Endothelial cell of umbilical vein (primary cell): ENCODE results near the gene KRTAP29-1. TPM values are rescaled to one million over a fixed set of nuclear protein-coding genes. Genes with fewer than 3 reads are reported as not detected.

Experiments used
- BruUV-seq: library from RNA; stranded (reverse); fragments of 400-500 nt; replicated peaks from 2 replicates; lab custom pipeline; 2021; lab: Mats Ljungman, UMichigan
- CTCF ChIA-PET: fragments of 300-600, 350-600 bp; sonication (Branson Sonifier 250); formaldehyde crosslinking; loops from one replicate; lab custom pipeline; 2021; ENCODE audit warnings: antibody characterized with exemption, inconsistent platforms; lab: Charles Lee
- POLR2A ChIA-PET: fragments of 300-600, 350-600 bp; sonication (Branson Sonifier 250); formaldehyde crosslinking; loops from one replicate; lab custom pipeline; 2021; ENCODE audit warnings: antibody characterized with exemption, inconsistent platforms; lab: Charles Lee
- DNase-seq: peaks from one replicate; pipeline ENCODE4 v3.0.0-alpha.2; 2011; ENCODE audit warnings: low read depth, low spot score
- FAIRE-seq: peaks from 2 replicates; lab custom pipeline; 2011; peaks lifted over from hg19 to GRCh38; lab: Jason Lieb, UNC
- H2AFZ ChIP-seq: 2 replicates; pipeline ENCODE4 v1.6.0; 2012; ENCODE audit warnings: low read depth, low read length, control low read depth, inconsistent platforms
- H3K27ac ChIP-seq: 2 replicates; pipeline ENCODE4 v1.5.1; 2011; ENCODE audit warnings: low read depth, mild to moderate bottlenecking, control low read depth, low read length, moderate library complexity; ENCODE audit not compliant: insufficient read depth
- H3K27me3 ChIP-seq, 2 experiments: 2 replicates each; pipeline versions ENCODE4 v1.6.0 to v1.6.1; 2011; ENCODE audit warnings: low read length in 2 of 2, mixed read lengths in 1 of 2; ENCODE audit not compliant: control insufficient read depth in 2 of 2, insufficient read depth in 2 of 2
- H3K36me3 ChIP-seq, 2 experiments: 2 replicates in 1 of 2; 3 replicates in 1 of 2; pipeline ENCODE4 v1.5.1; 2011; ENCODE audit warnings: low read length in 2 of 2, mild to moderate bottlenecking in 1 of 2, moderate library complexity in 1 of 2; ENCODE audit not compliant: control insufficient read depth in 2 of 2, insufficient read depth in 2 of 2; ENCODE audit errors: extremely low read depth in 1 of 2
- H3K4me1 ChIP-seq: 3 replicates; pipeline ENCODE4 v1.5.1; 2011; ENCODE audit warnings: mild to moderate bottlenecking, low read length; ENCODE audit not compliant: control insufficient read depth, insufficient read depth; ENCODE audit errors: extremely low read depth
- H3K4me2 ChIP-seq: 2 replicates; pipeline ENCODE4 v1.6.1; 2011; ENCODE audit warnings: low read length, control low read depth, mixed read lengths; ENCODE audit not compliant: insufficient read depth
- H3K4me3 ChIP-seq, 3 experiments: fragments of 200-600 bp in 1 of 3; sonication (generic), shearing (Covaris generic) in 1 of 3; replicated peaks in 1 of 3; 2 replicates each; pipeline ENCODE4 v1.5.1; 2011 to 2016; ENCODE audit warnings: control low read depth in 3 of 3, low read length in 3 of 3, mild to moderate bottlenecking in 2 of 3, inconsistent platforms in 1 of 3, low read depth in 1 of 3, moderate library complexity in 1 of 3; ENCODE audit not compliant: insufficient read depth in 1 of 3
- H3K79me2 ChIP-seq: 2 replicates; pipeline ENCODE4 v1.6.0; 2012; ENCODE audit warnings: low read length, inconsistent platforms; ENCODE audit not compliant: control insufficient read depth, insufficient read depth
- H3K9ac ChIP-seq: replicated peaks from 2 replicates; pipeline ENCODE3; 2011; ENCODE audit warnings: low read length, control low read depth; ENCODE audit not compliant: insufficient read depth; ENCODE audit errors: extremely low read depth
- H3K9me1 ChIP-seq: replicated peaks from 3 replicates; pipeline ENCODE4 v1.6.0; 2011; ENCODE audit warnings: mild to moderate bottlenecking, low read length; ENCODE audit not compliant: control insufficient read depth, insufficient read depth; ENCODE audit errors: extremely low read depth
- H3K9me3 ChIP-seq: replicated peaks from 2 replicates; pipeline ENCODE4 v1.5.1; 2012; ENCODE audit warnings: low read length, inconsistent platforms; ENCODE audit not compliant: control insufficient read depth, insufficient read depth
- H4K20me1 ChIP-seq: replicated peaks from 2 replicates; pipeline ENCODE3; 2011; ENCODE audit warnings: mild to moderate bottlenecking, low read length; ENCODE audit not compliant: control insufficient read depth, insufficient read depth; ENCODE audit errors: extremely low read depth
- EZH2 ChIP-seq: IDR thresholded peaks from 2 replicates; pipeline ENCODE4 v1.6.1; 2012; ENCODE audit warnings: borderline replicate concordance, low read depth, mild to moderate bottlenecking, moderate library complexity, low read length, inconsistent platforms; ENCODE audit not compliant: severe bottlenecking
- FOS ChIP-seq: IDR thresholded peaks from 2 replicates; pipeline ENCODE4 v1.6.1; 2011; ENCODE audit warnings: mild to moderate bottlenecking, low read length, moderate library complexity, borderline replicate concordance; ENCODE audit not compliant: insufficient read depth
- GATA2 ChIP-seq: IDR thresholded peaks from 2 replicates; pipeline ENCODE4 v1.7.0; 2011; ENCODE audit warnings: low read depth, mild to moderate bottlenecking, moderate library complexity, mixed read lengths, low read length; ENCODE audit not compliant: insufficient read length, insufficient read depth
- JUN ChIP-seq: IDR thresholded peaks from 2 replicates; pipeline ENCODE4 v1.6.1; 2011; ENCODE audit warnings: borderline replicate concordance, low read depth; ENCODE audit not compliant: insufficient read length, insufficient read depth
- MYC ChIP-seq: IDR thresholded peaks from one replicate; pipeline ENCODE4 v1.6.1; 2011; ENCODE audit warnings: mild to moderate bottlenecking, low read depth, low read length
- POLR2A ChIP-seq: IDR thresholded peaks from 2 replicates; pipeline ENCODE4 v1.6.1; 2012; ENCODE audit warnings: low read depth, mild to moderate bottlenecking, control low read depth, low read length
- POLR2AphosphoS5 ChIP-seq: IDR thresholded peaks from 2 replicates; pipeline ENCODE4 v1.6.1; 2012; ENCODE audit warnings: low read depth, mild to moderate bottlenecking, control low read depth, low read length, moderate library complexity; ENCODE audit not compliant: insufficient read depth
- dilution Hi-C: fragments of 300-500 bp; cut with MboI; formaldehyde crosslinking; loops from one replicate; pipeline ENCODE4 v1.15.0; 2019; ENCODE audit warnings: low sequenced_read_pairs; ENCODE audit not compliant: extremely low pct_ligation_motif_present
- intact Hi-C: fragments of 100-400 bp; cut with micrococcal nuclease; formaldehyde crosslinking; loops from one replicate; pipeline ENCODE4 v1.10.0; 2022
- polyA plus RNA-seq, 4 experiments: library from polyadenylated mRNA; depleted of rRNA in 3 of 4; stranded (reverse) in 3 of 4; unstranded in 1 of 4; fragments of >200 nt; gene quantifications; 2 replicates each; pipeline versions ENCODE4 v1.2.1 to v1.2.3, GENCODE V29; 2011 to 2012; ENCODE audit warnings: missing spikeins in 1 of 4
- total RNA-seq: library from RNA; stranded (reverse); gene quantifications from 2 replicates; pipeline ENCODE4 v1.2.3, GENCODE V29; 2021
- TF ChIP-seq, protein P1 (sequence below): IDR thresholded peaks from 2 replicates; pipeline ENCODE4 v1.6.1; 2011; ENCODE audit not compliant: insufficient read depth, insufficient read length
- TF ChIP-seq, protein P2 (sequence below), 2 donors: IDR thresholded peaks; 1 replicate in 1 of 2; 2 replicates in 1 of 2; pipeline ENCODE4 v1.5.1; 2011; ENCODE audit warnings: low read length in 2 of 2, mild to moderate bottlenecking in 2 of 2, moderate library complexity in 2 of 2, control low read depth in 1 of 2, inconsistent platforms in 1 of 2, low read depth in 1 of 2; ENCODE audit not compliant: insufficient read depth in 1 of 2; ENCODE audit errors: extremely low read depth in 1 of 2

The KRTAP29-1 gene
- total and polyA plus RNA-seq, 2 donors (not counting 3 experiments of a cell fraction or from before 2014, with no cell fraction given) = not detected

DNA sequence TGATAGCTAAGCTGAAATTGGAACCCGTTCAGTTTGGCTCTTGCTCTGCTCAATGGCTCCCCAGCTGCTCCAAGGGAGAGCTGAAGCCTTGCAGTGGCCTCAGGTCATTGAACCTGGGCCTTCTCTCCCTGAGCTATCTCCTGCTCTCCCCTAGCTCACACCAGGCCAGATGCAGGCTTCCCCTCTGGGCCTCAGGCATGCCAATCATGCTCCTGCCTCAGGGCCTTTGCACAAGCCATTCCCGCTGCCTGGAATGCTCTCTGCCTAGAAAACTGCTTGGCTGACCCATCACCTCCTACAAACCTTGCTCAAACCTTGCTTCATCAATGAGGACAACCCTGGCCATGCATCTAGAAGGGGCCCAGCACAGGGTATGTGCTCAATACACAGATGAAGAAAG, 29.6 kb upstream of the KRTAP29-1 start:
- H4K20me1 ChIP-seq = no peaks in the 10 kb centered on the region
- no peaks in the 10 kb centered on the region for H3K4me1 ChIP-seq
- no peaks in the 10 kb centered on the region for H3K9me3 ChIP-seq
- FAIRE-seq = no peak
- BruUV-seq = no TSS peak
- TF ChIP-seq JUN (no peak), POLR2AphosphoS5 (no peak), EZH2 (no peak)
- H3K9me1 ChIP-seq = no peaks in the 10 kb centered on the region
- no peak overlapping the region for H3K4me2 ChIP-seq
- H3K27me3 ChIP-seq = no peaks in the 10 kb centered on the region
- H3K36me3 ChIP-seq = no peaks in the 10 kb centered on the region
- no peak overlapping the region for H2AFZ ChIP-seq
- intact Hi-C loops = no loop called here
- H3K9ac ChIP-seq = no peak overlapping the region
- DNase-seq = no peak
- CTCF ChIA-PET = interaction anchor here (1.2 to 1.9 kb wide), 3 partner anchors 14 to 423 kb away, joined by 3 to 8 read pairs (median 3); no protein-coding TSS in a partner anchor
- H3K4me3 ChIP-seq = no peak overlapping the region
- H3K79me2 ChIP-seq = no peaks in the 10 kb centered on the region
- dilution Hi-C loops = no loop called here
- H3K27ac ChIP-seq = no peak overlapping the region
- POLR2A ChIA-PET = no interaction called here

DNA sequence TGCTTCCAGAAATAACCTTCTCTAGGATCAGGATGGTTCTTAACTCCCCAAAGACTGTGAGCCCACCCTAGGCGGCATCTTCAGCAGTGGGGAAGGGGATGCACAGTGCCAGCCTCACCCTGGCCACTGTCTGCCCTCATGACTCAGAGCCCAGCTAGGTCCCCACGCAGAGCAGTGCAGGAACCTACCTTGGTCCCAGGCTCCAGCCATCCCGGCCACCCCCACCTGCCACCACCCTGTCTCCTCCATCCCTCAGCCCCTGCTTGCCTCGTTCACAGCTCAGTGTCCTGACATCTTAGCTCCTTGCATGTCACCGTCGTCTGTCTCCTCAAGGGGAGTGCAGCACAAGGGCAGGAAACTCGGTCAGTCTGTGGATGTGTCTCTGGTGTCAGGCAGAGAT, 29.0 kb upstream of the KRTAP29-1 start:
- TF ChIP-seq EZH2 (no peak), POLR2AphosphoS5 (no peak), MYC (no peak), FOS (no peak), POLR2A (no peak), GATA2 (no peak), JUN (no peak)
- TF ChIP-seq, protein P1, sequence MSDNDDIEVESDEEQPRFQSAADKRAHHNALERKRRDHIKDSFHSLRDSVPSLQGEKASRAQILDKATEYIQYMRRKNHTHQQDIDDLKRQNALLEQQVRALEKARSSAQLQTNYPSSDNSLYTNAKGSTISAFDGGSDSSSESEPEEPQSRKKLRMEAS = no peak
- TF ChIP-seq, protein P2, sequence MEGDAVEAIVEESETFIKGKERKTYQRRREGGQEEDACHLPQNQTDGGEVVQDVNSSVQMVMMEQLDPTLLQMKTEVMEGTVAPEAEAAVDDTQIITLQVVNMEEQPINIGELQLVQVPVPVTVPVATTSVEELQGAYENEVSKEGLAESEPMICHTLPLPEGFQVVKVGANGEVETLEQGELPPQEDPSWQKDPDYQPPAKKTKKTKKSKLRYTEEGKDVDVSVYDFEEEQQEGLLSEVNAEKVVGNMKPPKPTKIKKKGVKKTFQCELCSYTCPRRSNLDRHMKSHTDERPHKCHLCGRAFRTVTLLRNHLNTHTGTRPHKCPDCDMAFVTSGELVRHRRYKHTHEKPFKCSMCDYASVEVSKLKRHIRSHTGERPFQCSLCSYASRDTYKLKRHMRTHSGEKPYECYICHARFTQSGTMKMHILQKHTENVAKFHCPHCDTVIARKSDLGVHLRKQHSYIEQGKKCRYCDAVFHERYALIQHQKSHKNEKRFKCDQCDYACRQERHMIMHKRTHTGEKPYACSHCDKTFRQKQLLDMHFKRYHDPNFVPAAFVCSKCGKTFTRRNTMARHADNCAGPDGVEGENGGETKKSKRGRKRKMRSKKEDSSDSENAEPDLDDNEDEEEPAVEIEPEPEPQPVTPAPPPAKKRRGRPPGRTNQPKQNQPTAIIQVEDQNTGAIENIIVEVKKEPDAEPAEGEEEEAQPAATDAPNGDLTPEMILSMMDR (IDR thresholded peaks at IDR 0.05; ENCODE audit: extremely low read depth in 1 of 2, insufficient read depth in 1 of 2, low read depth in 1 of 2, low read length in 2 of 2) = no peak
- Histone ChIP-seq H3K27ac (no peak overlapping the region), H2AFZ (no peak overlapping the region), H3K9me3 (no peaks in the 10 kb centered on the region), H3K9me1 (no peaks in the 10 kb centered on the region), H3K27me3 (no peaks in the 10 kb centered on the region), H3K79me2 (no peaks in the 10 kb centered on the region), H3K4me3 (no peak overlapping the region), H4K20me1 (no peaks in the 10 kb centered on the region), H3K4me2 (no peak overlapping the region), H3K4me1 (no peaks in the 10 kb centered on the region), H3K36me3 (no peaks in the 10 kb centered on the region), H3K9ac (no peak overlapping the region)
- BruUV-seq = no TSS peak
- dilution Hi-C loops (no loop called here), intact Hi-C loops (no loop called here)
- ChIA-PET POLR2A (no interaction called here), CTCF (interaction anchor here (1.1 to 3.9 kb wide), 6 partner anchors 9 to 422 kb away, joined by 3 to 16 read pairs (median 6); no protein-coding TSS in a partner anchor)
- DNase-seq = no peak
- FAIRE-seq = no peak
